ENCODE measurements around the gene STAP1. TPM values are rescaled to one million over a fixed set of nuclear protein-coding genes. Genes with fewer than 3 reads are reported as not detected.
"Not testable (repeated sequence)": the region's sequence is repeated elsewhere in the genome, so short reads cannot be mapped to it uniquely, and the experiment has no call there.

STAP1 gene
- total RNA-seq, 1 donor from 2014 or later, result 0.36 TPM

- ATAC-seq; intact Hi-C loops (cut with DNase I): not testable (repeated sequence)
These were observed 6.3 kb upstream of the STAP1 start for GRCh38 chr4:67552146-67552792.

GRCh38 chr4:67554096-67554495 lies 4.4 kb upstream of the STAP1 start:
- intact Hi-C loops (cut with DNase I), result no loop called here
- DNase-seq (ENCODE audit: low spot score) (no peak), ATAC-seq (no peak)

More at GRCh38 chr4:67552146-67552792, 6.3 kb upstream of the STAP1 start:
- DNase-seq (ENCODE audit: low spot score), result not testable (repeated sequence)

- no peak for ATAC-seq
- no peak for DNase-seq (ENCODE audit: low spot score)
- intact Hi-C loops (cut with DNase I), result no loop called here
These were observed 3.1 kb upstream of the STAP1 start for GRCh38 chr4:67555447-67555846.

DNA sequence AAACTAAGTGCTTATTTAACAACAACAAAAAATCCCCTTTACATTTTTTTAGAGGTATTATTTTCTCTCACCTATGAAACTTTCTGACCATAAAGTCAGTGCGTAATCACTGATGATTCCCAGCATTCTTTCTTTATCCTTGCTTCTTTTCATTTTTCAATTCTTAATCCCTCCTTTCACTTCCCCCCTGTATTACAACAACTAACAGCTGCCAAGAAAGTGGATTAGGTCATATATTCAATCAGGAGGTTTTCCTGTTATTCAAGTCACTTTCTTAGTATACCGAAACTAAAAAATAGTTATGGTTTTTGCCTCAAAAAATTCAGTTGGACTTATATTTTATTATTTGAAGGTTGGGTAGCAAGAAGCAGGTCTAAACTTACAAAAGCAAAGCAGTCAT lies 2.1 kb upstream of the STAP1 start:
- intact Hi-C loops (cut with DNase I), result no loop called here
- ATAC-seq (no peak), DNase-seq (ENCODE audit: low spot score) (no peak)

DNA sequence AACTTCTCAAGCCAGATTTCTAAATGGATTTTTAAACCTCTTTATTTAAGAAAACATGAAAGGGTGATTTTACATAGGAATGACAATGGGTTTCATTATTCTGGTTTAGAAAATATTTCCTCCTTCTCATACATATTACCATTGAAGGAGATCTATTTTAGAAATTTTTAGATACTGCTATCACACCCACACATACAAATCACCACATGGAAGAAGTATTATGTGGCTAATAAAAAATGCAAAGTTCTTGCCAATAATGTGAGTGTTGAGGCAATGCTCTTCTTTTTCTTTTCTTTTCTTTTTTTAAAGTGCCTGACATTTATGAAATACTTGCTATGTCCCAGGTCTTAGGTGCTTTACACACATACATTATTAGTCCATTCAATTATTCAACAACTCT lies 6.8 kb downstream of the STAP1 start:
- intact Hi-C loops (cut with DNase I), result no loop called here
- DNase-seq (ENCODE audit: low spot score), result no peak
- ATAC-seq, result no peak

GRCh38 chr4:67566335-67566734 lies 7.8 kb downstream of the STAP1 start:
- intact Hi-C loops (cut with DNase I), result no loop called here
- no peak for ATAC-seq
- DNase-seq (ENCODE audit: low spot score), result no peak

DNA sequence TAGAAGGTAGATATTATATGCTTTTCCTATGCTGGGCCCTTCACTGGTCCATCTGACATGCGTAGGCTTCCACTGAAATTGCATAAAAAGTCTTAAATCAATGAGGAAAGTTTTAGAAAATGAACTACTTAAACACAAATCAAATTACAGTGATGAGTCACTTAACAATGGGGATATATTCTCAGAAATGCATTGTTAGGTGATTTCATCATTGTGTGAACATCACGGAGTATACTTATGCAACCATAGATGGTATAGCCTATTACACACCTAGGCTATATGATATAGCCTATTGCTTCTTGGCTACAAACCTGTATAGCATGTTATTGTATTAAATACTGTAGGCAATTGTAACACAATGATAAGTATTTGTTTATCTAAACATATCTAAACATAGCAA lies 10.3 kb downstream of the STAP1 start:
- no peak for ATAC-seq
- no peak for DNase-seq (ENCODE audit: low spot score)
- intact Hi-C loops (cut with DNase I), result no loop called here

DNA sequence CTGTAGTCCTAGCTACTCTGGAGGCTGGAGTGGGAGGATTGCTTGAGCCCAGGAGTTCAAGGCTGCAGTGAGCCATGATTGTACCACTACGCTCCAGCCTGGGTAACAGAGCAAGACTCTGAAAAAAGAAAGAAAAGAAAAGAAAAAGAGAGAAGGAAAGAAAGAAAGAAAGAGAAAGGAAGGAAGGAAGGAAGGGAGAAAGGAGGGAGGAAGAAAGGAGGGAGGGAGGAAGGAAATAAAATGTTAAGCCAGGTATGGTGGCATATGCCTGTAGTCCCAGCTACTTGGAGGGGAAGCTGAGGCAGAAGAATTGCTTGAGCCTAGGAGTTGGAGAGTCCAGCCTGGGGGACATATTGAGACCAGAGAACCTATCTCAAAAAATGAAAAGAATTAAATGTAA lies 12.0 kb downstream of the STAP1 start:
- ATAC-seq, result no peak
- intact Hi-C loops (cut with DNase I), result no loop called here
- DNase-seq (ENCODE audit: low spot score), result no peak

DNA sequence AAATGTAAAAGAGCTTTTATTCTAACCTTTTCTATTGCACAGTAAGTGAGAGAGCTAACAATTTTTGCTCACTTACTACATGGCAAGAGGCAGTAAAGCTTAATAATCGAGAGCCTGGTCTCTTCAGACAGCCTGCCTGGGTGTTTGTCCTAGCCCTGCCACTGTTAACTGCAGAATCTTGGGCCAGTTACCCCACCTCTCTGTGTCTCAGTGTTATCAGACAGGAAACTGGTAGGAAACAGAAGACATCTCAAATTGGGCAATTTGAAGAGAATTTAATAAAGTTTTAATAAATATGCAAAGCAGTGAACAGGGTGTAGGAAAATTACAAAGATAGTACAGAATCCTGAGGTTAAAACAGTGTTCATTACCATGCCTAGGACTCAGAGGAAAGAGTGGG lies 13.4 kb downstream of the STAP1 start:
- intact Hi-C loops (cut with DNase I), result no loop called here
- DNase-seq (ENCODE audit: low spot score) (no peak), ATAC-seq (no peak)

DNA sequence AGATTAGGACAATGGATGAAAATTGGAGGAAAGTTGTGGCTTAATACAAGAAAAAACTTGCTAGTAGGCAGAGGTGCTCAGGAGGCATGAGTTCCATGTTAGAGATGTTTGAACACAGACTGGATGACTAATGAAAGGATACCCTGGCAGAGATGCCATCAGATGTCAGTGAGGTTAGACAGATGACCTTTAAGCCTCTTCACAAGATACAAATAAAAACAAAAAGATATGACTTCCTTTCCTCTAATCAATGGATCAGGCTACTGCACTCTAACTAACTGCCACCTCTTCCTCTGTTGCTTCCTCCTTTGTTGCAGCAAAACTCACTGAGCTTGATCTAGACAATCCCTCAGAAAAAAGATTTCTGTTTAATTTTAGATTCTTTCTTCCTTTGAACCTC lies 14.7 kb downstream of the STAP1 start:
- intact Hi-C loops (cut with DNase I), result no loop called here
- DNase-seq (ENCODE audit: low spot score) (no peak), ATAC-seq (no peak)

DNA sequence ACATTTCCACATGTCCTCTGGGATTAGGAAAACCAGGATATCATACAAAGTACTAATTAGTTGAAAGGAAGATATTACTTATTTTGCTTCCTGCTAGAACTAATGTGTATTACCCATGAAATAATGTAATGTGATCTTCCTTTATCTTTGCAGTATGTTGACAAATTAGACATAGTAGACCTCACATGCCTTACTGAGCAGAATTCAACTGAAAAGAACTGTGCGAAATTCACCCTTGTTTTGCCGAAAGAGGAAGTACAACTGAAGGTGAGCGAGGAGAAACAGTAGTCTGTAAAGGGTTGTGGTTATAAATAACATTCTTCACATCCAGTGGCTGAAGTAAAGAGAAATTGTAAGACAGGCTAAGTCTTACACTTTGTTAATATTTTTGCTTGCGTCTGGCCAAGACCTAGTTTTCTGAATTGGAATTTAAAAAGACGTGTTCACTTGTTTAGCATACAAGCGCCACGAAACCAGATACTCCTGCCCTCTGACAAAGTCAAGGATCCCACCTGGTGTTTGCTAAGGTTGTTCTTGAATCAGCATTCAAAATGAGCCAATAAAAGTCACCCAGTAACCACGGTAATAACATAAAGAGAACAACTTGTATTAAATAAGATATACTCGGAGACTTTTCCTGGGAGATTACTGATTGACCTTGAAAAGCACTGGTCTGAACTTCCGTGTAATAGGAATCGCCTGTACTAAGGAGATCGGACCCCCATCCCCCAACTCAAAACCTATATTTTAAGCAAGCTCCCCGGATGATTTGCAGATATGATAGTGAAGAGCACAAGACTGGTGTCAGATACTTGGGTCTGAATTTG lies 16.9 kb downstream of the STAP1 start:
- intact Hi-C loops (cut with DNase I), result no loop called here
- no peak for ATAC-seq
- DNase-seq (ENCODE audit: low spot score), result no peak

DNA sequence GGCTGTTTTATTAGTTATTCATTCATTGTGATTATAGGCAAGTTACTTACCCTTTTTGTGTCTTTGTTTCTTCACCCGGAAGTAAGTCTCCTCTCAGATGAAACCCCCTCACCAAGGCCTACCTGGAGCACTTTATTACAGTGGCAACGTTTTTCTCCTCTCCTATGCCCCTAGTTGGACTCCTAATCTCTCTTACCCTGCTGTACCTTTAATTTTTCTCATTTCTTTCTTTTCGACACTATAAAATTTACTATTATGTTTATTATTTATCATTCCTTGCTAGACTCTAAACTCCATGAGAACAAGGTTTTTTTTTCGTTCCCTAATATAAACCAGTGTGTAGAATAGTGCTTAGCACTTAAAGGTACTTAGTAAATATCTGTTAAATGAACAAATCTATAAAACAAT lies 17.5 kb downstream of the STAP1 start:
- DNase-seq (ENCODE audit: low spot score), result no peak
- intact Hi-C loops (cut with DNase I), result no loop called here
- no peak for ATAC-seq

- intact Hi-C loops (cut with DNase I), result no loop called here
- DNase-seq (ENCODE audit: low spot score), result no peak
- ATAC-seq, result no peak
These were observed 18.0 kb downstream of the STAP1 start for GRCh38 chr4:67576538-67576937.

GRCh38 chr4:67580577-67580976 lies 22.1 kb downstream of the STAP1 start:
- intact Hi-C loops (cut with DNase I), result no loop called here
- ATAC-seq, result no peak
- DNase-seq (ENCODE audit: low spot score), result no peak

DNA sequence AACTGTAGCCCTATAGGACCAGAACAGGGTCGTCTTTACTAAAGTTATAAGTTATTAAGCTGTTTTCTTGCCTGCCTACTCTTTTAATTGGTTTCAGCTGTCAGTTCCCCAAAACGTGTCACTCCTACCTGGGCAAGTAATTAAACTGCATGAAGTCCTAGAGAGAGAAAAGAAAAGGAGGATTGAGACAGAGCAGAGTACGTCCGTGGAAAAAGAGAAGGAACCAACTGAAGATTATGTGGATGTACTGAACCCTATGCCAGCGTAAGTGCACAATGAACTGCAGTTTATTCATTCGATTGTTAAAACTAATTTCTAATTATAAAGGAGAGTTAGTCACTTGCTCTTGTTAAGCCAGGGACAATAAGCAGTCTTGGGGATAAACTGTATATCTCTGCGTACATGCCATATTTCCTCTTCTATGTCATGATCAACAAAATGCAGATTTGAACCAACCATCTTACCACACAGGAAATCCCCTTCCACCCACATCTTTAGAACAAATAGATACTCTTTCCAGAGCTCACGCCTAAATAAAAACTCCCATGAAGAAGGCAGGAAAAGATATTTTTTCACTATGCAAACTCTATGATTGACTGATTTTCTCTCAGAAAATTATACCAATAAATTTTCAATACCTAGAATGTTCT lies 22.8 kb downstream of the STAP1 start:
- intact Hi-C loops (cut with DNase I), result no loop called here
- ATAC-seq (no peak), DNase-seq (ENCODE audit: low spot score) (no peak)

DNA sequence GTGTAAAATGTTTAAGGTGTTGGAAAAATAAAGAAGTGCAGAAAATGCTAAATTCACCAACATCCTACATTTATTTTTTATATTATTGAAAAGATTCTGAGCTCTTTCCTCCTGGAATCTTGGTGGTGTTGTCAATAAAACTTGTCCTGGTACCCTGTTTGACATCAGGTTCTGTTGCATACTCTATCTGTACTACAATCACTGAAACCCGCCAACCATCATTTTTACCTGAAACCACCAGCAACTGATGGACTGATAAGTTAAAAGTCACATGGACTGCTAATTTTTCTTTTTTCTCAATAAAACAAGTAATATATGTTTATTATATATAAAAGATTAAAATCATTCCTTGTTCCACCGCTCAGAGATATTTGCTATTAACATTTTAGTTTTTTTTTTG lies 23.4 kb downstream of the STAP1 start:
- ATAC-seq (no peak), DNase-seq (ENCODE audit: low spot score) (no peak)
- intact Hi-C loops (cut with DNase I), result no loop called here

DNA sequence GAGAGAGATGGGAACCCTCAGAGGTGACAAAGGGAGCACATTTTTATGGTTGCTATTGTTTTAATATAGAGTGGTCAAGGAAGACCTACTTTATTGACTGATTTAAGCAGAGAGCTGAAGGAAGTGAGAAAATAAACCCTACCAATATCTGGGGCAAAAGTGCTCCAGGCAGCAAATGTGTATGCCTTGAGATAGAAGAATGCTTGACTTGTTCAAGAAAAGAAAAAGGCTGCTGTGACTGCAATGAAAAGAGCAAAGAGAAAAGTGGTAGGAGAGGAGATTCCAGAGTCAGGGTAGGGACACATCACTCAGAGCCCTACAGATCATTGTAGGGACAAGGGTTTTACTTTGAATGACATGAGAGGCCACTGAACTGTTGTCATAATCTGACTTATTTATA lies 26.0 kb downstream of the STAP1 start:
- no peak for DNase-seq (ENCODE audit: low spot score)
- intact Hi-C loops (cut with DNase I), result no loop called here
- ATAC-seq, result no peak

DNA sequence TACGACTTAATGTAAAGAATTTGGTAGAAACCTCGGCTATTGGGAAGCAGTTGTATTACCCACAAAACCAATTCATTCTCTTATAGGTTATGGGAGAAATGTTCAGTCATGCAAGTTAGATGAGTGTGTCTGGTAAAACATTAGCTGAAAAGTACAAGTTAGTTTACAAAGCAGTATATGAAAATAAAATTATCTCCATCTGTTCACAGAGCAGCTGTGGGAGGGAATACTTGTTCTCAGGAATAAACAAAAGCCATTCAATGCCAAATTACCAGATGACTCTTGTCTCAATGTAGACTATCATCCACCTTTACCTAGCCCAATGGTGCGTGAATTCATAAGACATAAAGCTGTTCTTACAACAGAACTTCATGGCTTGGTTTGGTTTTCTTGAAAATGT lies 28.6 kb downstream of the STAP1 start:
- no peak for DNase-seq (ENCODE audit: low spot score)
- ATAC-seq, result no peak
- intact Hi-C loops (cut with DNase I), result no loop called here

DNA sequence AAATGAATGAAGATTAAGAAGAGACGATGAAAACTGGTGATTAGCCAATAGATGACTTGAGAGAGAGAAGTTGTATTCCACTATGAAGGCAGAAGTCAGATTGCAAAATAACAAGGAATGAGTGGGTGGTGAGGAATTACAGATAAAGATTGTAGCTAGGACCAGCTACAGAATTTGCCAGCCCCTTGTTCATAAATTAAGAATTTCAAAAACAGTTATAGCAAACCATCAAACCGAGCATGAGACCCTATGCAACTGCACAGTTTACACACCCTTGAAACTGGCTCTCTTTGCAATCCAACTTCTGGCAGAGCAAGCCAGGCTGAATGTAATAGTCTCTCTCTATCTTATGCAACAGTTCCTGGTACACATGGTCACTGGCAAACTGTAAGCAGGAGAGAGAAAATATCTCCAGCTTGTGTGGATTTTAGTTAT lies 35.2 kb downstream of the STAP1 start:
- intact Hi-C loops (cut with DNase I), result no loop called here
- ATAC-seq (no peak), DNase-seq (ENCODE audit: low spot score) (no peak)

- no peak for ATAC-seq
- DNase-seq (ENCODE audit: low spot score), result no peak
- intact Hi-C loops (cut with DNase I), result no loop called here
These were observed 44.9 kb downstream of the STAP1 start for GRCh38 chr4:67603310-67604028.

Data from sciatic nerve (tissue), 2 donors.